HepG2 (cell line): ENCODE data around the gene OR13D1. TPM values are rescaled to one million over a fixed set of nuclear protein-coding genes. Genes with fewer than 3 reads are reported as not detected.
"Not testable (repeated sequence)": the region's sequence is repeated elsewhere in the genome, so short reads cannot be mapped to it uniquely, and the experiment has no call there.

Experiments
- ATAC-seq: fragments of 200-7000 bp; cut with Tn5 transposase; 3 replicates; pipeline ENCODE4 v1.9.1; 2020; ENCODE audit warnings: mild to moderate bottlenecking, moderate library complexity
- BruUV-seq: library from RNA; stranded (reverse); fragments of 400-500 nt; replicated peaks from 2 replicates; lab custom pipeline; 2021; lab: Mats Ljungman, UMichigan
- CTCF ChIA-PET: fragments of 300-600 bp; formaldehyde crosslinking; extraction: SDS; loops from one replicate; lab custom pipeline; 2021; ENCODE audit warnings: low total read pairs, inconsistent platforms, low intra/inter-chr PET ratio; lab: Yijun Ruan, JAX
- POLR2A ChIA-PET: fragments of 350-600 bp; sonication (Branson Sonifier 250); formaldehyde crosslinking; loops from one replicate; lab custom pipeline; 2020; ENCODE audit warnings: antibody characterized with exemption, inconsistent platforms; lab: Yijun Ruan, JAX
- DNase-seq: peaks from one replicate; pipeline ENCODE4 v3.0.0-alpha.2; 2015; ENCODE audit warnings: low spot score
- FAIRE-seq: peaks from 3 replicates; lab custom pipeline; 2011; peaks lifted over from hg19 to GRCh38; lab: Jason Lieb, UNC
- H2AFZ ChIP-seq: one replicate; pipeline ENCODE4 v1.6.1; 2011; ENCODE audit warnings: low read length, inconsistent platforms
- H3K27ac ChIP-seq: fragments of 300-600 bp; 3 replicates; pipeline ENCODE4 v1.8.0; 2011; ENCODE audit warnings: mixed run types, mild to moderate bottlenecking, mixed read lengths, low read length, inconsistent platforms; ENCODE audit not compliant: insufficient read depth; ENCODE audit errors: extremely low read length
- H3K27me3 ChIP-seq, 2 experiments: fragments of 200-600 bp in 1 of 2; 2 replicates in 1 of 2; 3 replicates in 1 of 2; pipeline versions ENCODE4 v1.6.0 to v1.8.0; 2011; ENCODE audit warnings: low read length in 2 of 2, mild to moderate bottlenecking in 2 of 2, moderate library complexity in 2 of 2, inconsistent platforms in 1 of 2; ENCODE audit not compliant: insufficient read depth in 2 of 2, control insufficient read depth in 1 of 2
- H3K36me3 ChIP-seq, 2 experiments: fragments of 200-600 bp in 1 of 2; replicated peaks in 1 of 2; 2 replicates in 1 of 2; 3 replicates in 1 of 2; pipeline versions ENCODE4 v1.5.1 to v1.8.0; 2011; ENCODE audit warnings: low read length in 2 of 2, inconsistent platforms in 1 of 2; ENCODE audit not compliant: insufficient read depth in 2 of 2, control insufficient read depth in 1 of 2
- H3K4me1 ChIP-seq: 2 replicates; pipeline ENCODE4 v1.5.1; 2012; ENCODE audit warnings: low read length, inconsistent platforms; ENCODE audit not compliant: insufficient read depth
- H3K4me2 ChIP-seq: 2 replicates; pipeline ENCODE4 v1.6.0; 2011; ENCODE audit warnings: low read depth, low read length, inconsistent platforms
- H3K4me3 ChIP-seq, 3 experiments: fragments of 200-600 bp in 1 of 3; sonication (generic), shearing (Covaris generic) in 1 of 3; replicated peaks in 1 of 3; 2 replicates each; pipeline ENCODE4 v1.5.1; 2011 to 2016; ENCODE audit warnings: low read length in 3 of 3, inconsistent platforms in 2 of 3, low read depth in 2 of 3, mild to moderate bottlenecking in 2 of 3, control low read depth in 1 of 3, mixed read lengths in 1 of 3; ENCODE audit not compliant: insufficient read depth in 1 of 3
- H3K79me2 ChIP-seq: one replicate; pipeline ENCODE4 v1.6.1; 2011; ENCODE audit warnings: low read length, inconsistent platforms; ENCODE audit not compliant: insufficient read depth
- H3K9ac ChIP-seq: 2 replicates; pipeline ENCODE4 v1.6.0; 2011; ENCODE audit warnings: mild to moderate bottlenecking, low read depth, low read length, inconsistent platforms; ENCODE audit not compliant: insufficient read depth
- H3K9me3 ChIP-seq: 2 replicates; pipeline ENCODE4 v1.5.1; 2012; ENCODE audit warnings: mild to moderate bottlenecking, low read length
- H4K20me1 ChIP-seq: 2 replicates; pipeline ENCODE4 v1.6.0; 2011; ENCODE audit warnings: inconsistent platforms, mild to moderate bottlenecking, low read length, moderate library complexity; ENCODE audit not compliant: insufficient read depth
- ATF3 ChIP-seq: sonication (generic); formaldehyde crosslinking; IDR thresholded peaks from 2 replicates; pipeline ENCODE4 v1.4.0; 2020; ENCODE audit warnings: missing genetic modification reagents
- ATF7 ChIP-seq, 2 experiments: fragments of 450-650 bp in 1 of 2; sonication (generic) in 1 of 2; formaldehyde crosslinking in 1 of 2; IDR thresholded peaks; 2 replicates each; pipeline versions ENCODE4 v1.4.0 to v1.6.1; 2016 to 2020; ENCODE audit warnings: antibody characterized with exemption in 1 of 2, mild to moderate bottlenecking in 1 of 2, missing genetic modification reagents in 1 of 2
- CEBPB ChIP-seq: IDR thresholded peaks from 2 replicates; pipeline ENCODE4 v1.6.1; 2011; ENCODE audit warnings: low read depth, low read length, improper control_type of control experiment, borderline replicate concordance
- GMEB2 ChIP-seq: IDR thresholded peaks from 2 replicates; pipeline ENCODE4 v1.6.1; 2016; ENCODE audit warnings: missing biosample characterization, missing genetic modification reagents, low read depth
- TFDP1 ChIP-seq: IDR thresholded peaks from 2 replicates; pipeline ENCODE4 v1.6.1; 2016; ENCODE audit warnings: missing compliant biosample characterization, missing genetic modification reagents, borderline replicate concordance
- ZNF441 ChIP-seq: sonication (generic); formaldehyde crosslinking; IDR thresholded peaks from 2 replicates; pipeline ENCODE4 v1.7.0; 2021; ENCODE audit warnings: missing genetic modification reagents, borderline replicate concordance
- WGBS: methylation state at CpG from one replicate; pipeline ENCODE4 v1.1.6; 2017; ENCODE audit warnings: low lambda C conversion rate; 5-methylcytosine and 5-hydroxymethylcytosine counted together
- in situ Hi-C: cut with HindIII; loops from 2 replicates; pipeline ENCODE4 v1.10.0; 2017; ENCODE audit warnings: low pct_unique_long_range_greater_than_20kb; ENCODE audit not compliant: extremely low pct_ligation_motif_present
- intact Hi-C: fragments of 100-400 bp; cut with micrococcal nuclease; formaldehyde crosslinking; loops from one replicate; pipeline ENCODE4 v1.10.0; 2022; ENCODE audit not compliant: unreplicated experiment
- polyA plus RNA-seq, 8 experiments: library from polyadenylated mRNA; depleted of rRNA in 3 of 8; stranded (reverse) in 7 of 8; unstranded in 1 of 8; fragments of >200 nt; fragmentation: Illumina TruSeq in 4 of 8; extraction: Trizol in 4 of 8; gene quantifications; 2 replicates each; pipeline versions ENCODE4 v1.2.1 to v1.2.3, GENCODE V29; 2011 to 2016; ENCODE audit warnings: low read depth in 4 of 8, missing spikeins in 1 of 8, mixed read lengths in 1 of 8; ENCODE audit not compliant: insufficient read depth in 1 of 8
- total RNA-seq, 5 experiments: library from RNA; depleted of rRNA; stranded (reverse); fragments of >200 nt; fragmentation: Illumina TruSeq; extraction: Trizol; gene quantifications; 2 replicates each; pipeline ENCODE4 v1.2.3, GENCODE V29; 2016; ENCODE audit warnings: low read depth in 1 of 5

Gene OR13D1
- total and polyA plus RNA-seq, 2 of the 13 experiments (the other 11 are each of a cell fraction or from before 2014, with no cell fraction given), result not detected

- peak; percentile 12 for FAIRE-seq
- no peak overlapping the region for H3K4me3 ChIP-seq
- no peaks in the 10 kb centered on the region for H3K36me3 ChIP-seq
- H3K79me2 ChIP-seq, result no peaks in the 10 kb centered on the region
- no peaks in the 10 kb centered on the region for H4K20me1 ChIP-seq
- intact Hi-C loops, result no loop called here
- no peaks in the 10 kb centered on the region for H3K27me3 ChIP-seq
- DNase-seq, result peak; percentile 41
- TF ChIP-seq ATF3, result 0 out of 2 replicates have a peak, but pooled peaks have one; percentile 21
- TF ChIP-seq TFDP1, result no peak
- TF ChIP-seq GMEB2, result no peak
- no peak for TF ChIP-seq ZNF441
- CTCF ChIA-PET, result no interaction called here
- no peak overlapping the region; the same call in 1 of the 2 replicates for H3K4me2 ChIP-seq
- POLR2A ChIA-PET, result no interaction called here
- 17% methylated on average over 3 of the region's 3 CpGs for WGBS
- in situ Hi-C loops, result no loop called here
- H2AFZ ChIP-seq, result no peak overlapping the region
- peaks cover 13% of the 10 kb centered on the region for H3K4me1 ChIP-seq
- peak; percentile 68 for ATAC-seq
- no peaks in the 10 kb centered on the region for H3K9me3 ChIP-seq
- H3K27ac ChIP-seq, result no peak overlapping the region
- BruUV-seq, result no TSS peak
- no peak overlapping the region for H3K9ac ChIP-seq
Measured at GRCh38 chr9:104700306-104700705, 6.0 kb downstream of the OR13D1 start.

GRCh38 chr9:104708737-104709136 lies 14.4 kb downstream of the OR13D1 start:
- FAIRE-seq; ATAC-seq; CTCF ChIA-PET; H3K27ac ChIP-seq; BruUV-seq; H3K9me3 ChIP-seq; H3K79me2 ChIP-seq; H3K36me3 ChIP-seq; in situ Hi-C loops; H4K20me1 ChIP-seq; H3K4me3 ChIP-seq; H3K9ac ChIP-seq; intact Hi-C loops; POLR2A ChIA-PET; DNase-seq; H3K4me1 ChIP-seq; H3K27me3 ChIP-seq; H2AFZ ChIP-seq; H3K4me2 ChIP-seq; TF ChIP-seq ATF7 (CRISPR knock-in tag; IDR thresholded peaks at IDR 0.05): not testable (repeated sequence)
- WGBS, result 0% methylated on average over 1 of the region's 1 CpG
- TF ChIP-seq ATF7 (IDR thresholded peaks at IDR 0.05) (peak; percentile 15; the same call in 1 of the 2 replicates), CEBPB (peak; percentile 3; the same call in 1 of the 2 replicates)
